Naive thymus-derived CD8-positive, alpha-beta T cell (primary cell): ENCODE measurements around the gene C6orf47. TPM values are rescaled to one million over a fixed set of nuclear protein-coding genes. Genes with fewer than 3 reads are reported as not detected.

Experiments
- ATAC-seq, 2 donors: fragments of 150-1000 bp; cut with Tn5 transposase in 1 of 2; sonication (Bioruptor Pico), chemical (Tn5 transposase) in 1 of 2; 1 replicate in 1 of 2; 2 replicates in 1 of 2; pipeline ENCODE4 v1.10.0; 2021; ENCODE audit warnings: mild to moderate bottlenecking in 2 of 2, moderate library complexity in 2 of 2
- POLR2A ChIA-PET: fragments of 350-600 bp; sonication (Branson Sonifier 250); formaldehyde crosslinking; loops from one replicate; lab custom pipeline; 2021; ENCODE audit warnings: antibody characterized with exemption; lab: Charles Lee
- DNase-seq, 10 donors: peaks; one replicate each; pipeline versions ENCODE4 v3.0.0 to v3.0.0-alpha.2; 2020 to 2022
- H3K27ac Mint-ChIP-seq, 10 donors: one replicate each; pipeline ENCODE4 v1.8.0; 2020 to 2022; ENCODE audit warnings: mild to moderate bottlenecking in 10 of 10, mixed read lengths in 10 of 10, moderate library complexity in 4 of 10, inconsistent platforms in 1 of 10
- H3K27me3 Mint-ChIP-seq, 5 donors: one replicate each; pipeline ENCODE4 v1.8.0; 2021 to 2022; ENCODE audit warnings: mixed read lengths in 5 of 5
- H3K36me3 Mint-ChIP-seq, 3 donors: one replicate each; pipeline ENCODE4 v1.8.0; 2020 to 2022; ENCODE audit warnings: mixed read lengths in 3 of 3, mild to moderate bottlenecking in 2 of 3, inconsistent platforms in 1 of 3
- H3K4me1 Mint-ChIP-seq, 4 donors: one replicate each; pipeline ENCODE4 v1.8.0; 2021 to 2022; ENCODE audit warnings: mixed read lengths in 4 of 4
- H3K4me3 Mint-ChIP-seq, 10 donors: one replicate each; pipeline ENCODE4 v1.8.0; 2020 to 2022; ENCODE audit warnings: mild to moderate bottlenecking in 10 of 10, mixed read lengths in 10 of 10, moderate library complexity in 6 of 10, inconsistent platforms in 1 of 10
- H3K9me3 Mint-ChIP-seq, 9 donors: one replicate each; pipeline ENCODE4 v1.8.0; 2020 to 2022; ENCODE audit warnings: mixed read lengths in 9 of 9, mild to moderate bottlenecking in 3 of 9, inconsistent platforms in 1 of 9, moderate library complexity in 1 of 9
- polyA plus RNA-seq, 3 donors: library from polyadenylated mRNA; unstranded; fragments of 300-500 nt; fragmentation: Illumina TruSeq; gene quantifications; one replicate each; pipeline ENCODE4 v1.2.3, GENCODE V29; 2021
- total RNA-seq, 8 experiments: library from RNA in 2 of 8; stranded (reverse) in 2 of 8; gene quantifications; one replicate each; pipeline ENCODE4 v1.2.3 and lab custom pipeline; 2021 to 2026

C6orf47 gene
- total and polyA plus RNA-seq, 5 experiments from 2014 or later, result 17.0 to 36.7 (median 24.9) TPM

DNA sequence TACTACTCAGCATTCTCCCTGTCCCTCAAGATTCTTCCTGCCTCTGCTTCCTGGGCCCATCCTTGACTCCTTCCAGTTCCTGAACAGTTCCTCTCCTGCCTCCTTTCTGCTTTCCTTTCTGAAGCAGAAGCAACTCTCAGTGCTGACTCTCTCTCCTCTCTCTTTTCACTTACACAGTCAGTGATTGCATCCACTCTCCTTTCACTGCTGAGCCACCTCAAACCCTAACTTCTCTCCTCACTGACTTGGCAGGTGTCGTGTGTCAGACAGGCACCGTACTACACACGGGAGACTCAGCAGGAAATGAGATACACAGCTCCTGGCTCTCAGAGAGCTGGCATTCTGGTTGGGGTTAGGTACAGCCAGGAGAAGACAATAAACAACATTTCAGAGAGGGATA, 37.0 kb upstream of the C6orf47 start:
- no peak for ATAC-seq

DNA sequence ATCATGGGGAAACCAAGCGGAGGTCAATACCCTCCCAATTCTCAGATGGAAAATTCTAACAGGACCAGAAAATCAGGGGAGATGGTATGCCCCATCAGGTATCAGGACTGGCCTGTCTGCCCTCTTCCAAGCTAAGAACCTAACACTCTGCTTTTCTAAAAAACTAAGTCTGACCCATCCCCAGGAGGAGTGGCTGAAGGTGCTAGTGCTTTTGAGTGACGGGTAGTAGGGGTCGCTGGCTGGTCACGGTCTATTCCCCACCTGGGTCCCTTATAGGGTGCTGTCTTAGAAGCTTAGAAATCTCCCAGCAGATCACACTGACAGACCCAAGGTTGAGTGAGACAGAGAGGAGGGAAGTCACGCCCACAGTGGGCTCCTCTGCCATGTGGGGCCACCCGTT, 33.0 kb upstream of the C6orf47 start:
- ATAC-seq, result no peak
- no peaks in the 10 kb centered on the region for H3K9me3 Mint-ChIP-seq
- H3K4me3 Mint-ChIP-seq, result no peak overlapping the region
- DNase-seq, result no peak
- H3K36me3 Mint-ChIP-seq, result peaks cover 0 to 87% (median 0%) of the 10 kb centered on the region in 3 donors
- no peak overlapping the region for H3K27ac Mint-ChIP-seq
- peaks cover 9 to 16% (median 11%) of the 10 kb centered on the region in 4 donors for H3K4me1 Mint-ChIP-seq
- POLR2A ChIA-PET, result interaction anchor here (0.5 to 0.7 kb wide), 3 partner anchors 20 to 112 kb away, joined by 3 to 7 read pairs (median 3); no protein-coding TSS in a partner anchor
- H3K27me3 Mint-ChIP-seq, result no peaks in the 10 kb centered on the region

More for the DNA sequence above, 37.0 kb upstream of the C6orf47 start:
- Mint-ChIP-seq H3K27ac (peak overlapping the region in 9 of 10 donors; percentile 7 to 59 (median 40)), H3K9me3 (no peaks in the 10 kb centered on the region), H3K27me3 (no peaks in the 10 kb centered on the region), H3K4me1 (peaks cover 20 to 44% (median 31%) of the 10 kb centered on the region in 4 donors), H3K4me3 (no peak overlapping the region), H3K36me3 (peaks cover 0 to 78% (median 3%) of the 10 kb centered on the region in 3 donors)
- POLR2A ChIA-PET, result interaction anchor here (0.7 kb wide), 1 partner anchor 164 kb away, joined by 3 read pairs; no protein-coding TSS in a partner anchor
- DNase-seq, result no peak

DNA sequence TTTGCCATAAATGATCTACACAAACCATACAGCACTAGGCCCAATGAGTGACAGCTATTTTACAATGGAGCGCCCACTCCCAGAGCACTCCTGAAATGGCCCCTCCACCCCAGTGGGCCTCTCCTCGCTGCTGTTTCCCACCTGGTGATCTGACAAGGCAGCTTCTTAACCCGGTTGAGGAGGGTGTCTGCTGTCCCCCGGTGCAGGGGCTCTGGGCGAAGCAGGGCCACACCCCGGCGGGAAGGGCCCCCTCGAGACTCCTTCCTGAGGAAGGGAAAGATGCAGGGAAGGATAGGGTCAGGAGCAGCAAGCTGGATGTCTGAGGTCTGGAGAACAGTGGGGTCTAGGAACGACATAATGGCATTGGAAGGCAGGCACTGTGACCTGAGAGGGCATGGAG, 32.3 kb upstream of the C6orf47 start:
- Mint-ChIP-seq H3K27me3 (no peaks in the 10 kb centered on the region), H3K27ac (peak overlapping the region in 1 of 10 donors; percentile 17), H3K9me3 (no peaks in the 10 kb centered on the region), H3K4me3 (no peak overlapping the region), H3K36me3 (peaks cover 0 to 86% (median under 1%) of the 10 kb centered on the region in 3 donors), H3K4me1 (peaks cover 7 to 14% (median 10%) of the 10 kb centered on the region in 4 donors)
- ATAC-seq, result no peak
- POLR2A ChIA-PET, result interaction anchor here (0.5 to 0.9 kb wide), 3 partner anchors 11 to 991 kb away, joined by 3 to 7 read pairs (median 4); partner anchors contain the start of gene ABHD16A
- no peak for DNase-seq

DNA sequence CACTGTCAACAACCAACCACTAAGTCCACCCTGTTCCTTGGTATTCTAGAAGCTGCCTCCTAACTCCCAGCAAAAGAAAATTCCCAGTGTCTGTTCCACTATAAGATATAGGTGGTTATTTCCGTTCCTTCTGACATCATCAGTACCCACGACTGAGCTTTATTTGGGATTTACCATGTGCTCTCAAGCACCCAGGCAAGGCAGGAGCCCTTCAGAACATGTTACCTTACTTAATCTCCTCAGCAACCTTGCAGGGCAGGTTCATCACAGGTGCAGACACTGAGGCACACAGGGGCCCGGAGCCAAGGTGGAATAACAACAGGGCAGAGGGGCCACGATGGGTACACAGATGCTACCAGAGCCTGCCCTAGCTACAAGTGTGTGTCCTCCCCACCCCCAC, 31.8 kb upstream of the C6orf47 start:
- peaks cover 0 to 86% (median 4%) of the 10 kb centered on the region in 3 donors for H3K36me3 Mint-ChIP-seq
- POLR2A ChIA-PET, result interaction anchor here (0.5 to 1.0 kb wide), 4 partner anchors 8 to 991 kb away, joined by 3 to 7 read pairs (median 4); partner anchors contain the start of gene ABHD16A
- H3K27me3 Mint-ChIP-seq, result no peaks in the 10 kb centered on the region
- H3K9me3 Mint-ChIP-seq, result no peaks in the 10 kb centered on the region
- H3K27ac Mint-ChIP-seq, result peak overlapping the region in 1 of 10 donors; percentile 21
- no peak for ATAC-seq
- peaks cover 2 to 8% (median 6%) of the 10 kb centered on the region in 4 donors for H3K4me1 Mint-ChIP-seq
- DNase-seq, result no peak
- H3K4me3 Mint-ChIP-seq, result no peak overlapping the region

DNA sequence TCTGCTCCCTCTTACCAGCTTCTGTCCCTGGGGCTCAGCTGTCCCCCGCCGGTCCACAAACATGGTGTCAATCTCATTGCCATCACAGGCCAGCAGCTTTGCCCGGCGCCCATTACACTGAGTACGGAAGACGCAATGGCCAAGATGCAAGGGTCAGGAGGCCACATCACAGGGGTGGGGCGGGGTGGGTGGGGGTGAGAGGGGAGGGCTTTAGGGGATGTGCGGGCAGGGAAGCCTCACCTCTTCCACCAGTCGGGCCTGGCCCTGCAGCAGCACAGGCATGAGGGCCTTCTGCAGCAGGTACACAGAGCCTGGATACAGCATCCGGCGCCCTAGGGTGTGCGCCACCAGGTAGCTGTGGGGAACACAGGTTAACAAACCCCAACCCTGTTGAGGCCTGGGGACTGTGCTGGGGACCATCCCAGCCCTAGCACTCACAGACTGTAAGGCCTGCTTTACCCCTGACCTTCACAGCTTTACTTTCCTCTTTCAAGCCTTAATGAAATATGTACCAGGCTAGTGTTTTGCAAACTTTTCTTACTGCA, 31.1 kb upstream of the C6orf47 start:
- Mint-ChIP-seq H3K36me3 (peaks cover 0 to 85% (median 4%) of the 10 kb centered on the region in 3 donors), H3K4me1 (peaks cover 0 to 6% (median 4%) of the 10 kb centered on the region in 4 donors), H3K9me3 (no peaks in the 10 kb centered on the region), H3K27ac (peak overlapping the region in 2 of 10 donors; percentile 53 to 77), H3K4me3 (no peak overlapping the region), H3K27me3 (no peaks in the 10 kb centered on the region)
- DNase-seq (no peak), ATAC-seq (no peak)
- POLR2A ChIA-PET, result interaction anchor here (1.0 kb wide), 1 partner anchor 9 kb away, joined by 3 read pairs; no protein-coding TSS in a partner anchor

GRCh38 chr6:31691078-31691463, 30.5 kb upstream of the C6orf47 start:
- POLR2A ChIA-PET, result interaction anchor here (0.5 kb wide), 1 partner anchor 219 kb away, joined by 3 read pairs; no protein-coding TSS in a partner anchor

GRCh38 chr6:31690231-31691077, 29.9 kb upstream of the C6orf47 start:
- ATAC-seq, result no peak
- peaks cover 0 to 8% (median 4%) of the 10 kb centered on the region in 4 donors for H3K4me1 Mint-ChIP-seq
- H3K9me3 Mint-ChIP-seq, result no peaks in the 10 kb centered on the region
- peak overlapping the region in 6 of 10 donors; percentile 24 to 84 (median 56) for H3K27ac Mint-ChIP-seq
- POLR2A ChIA-PET, result interaction anchor here (0.5 kb wide), 1 partner anchor 219 kb away, joined by 3 read pairs; no protein-coding TSS in a partner anchor
- H3K4me3 Mint-ChIP-seq, result no peak overlapping the region
- H3K27me3 Mint-ChIP-seq, result no peaks in the 10 kb centered on the region
- no peak for DNase-seq
- H3K36me3 Mint-ChIP-seq, result peaks cover 0 to 85% (median 6%) of the 10 kb centered on the region in 3 donors

More at GRCh38 chr6:31691078-31691463, 30.5 kb upstream of the C6orf47 start:
- H3K9me3 Mint-ChIP-seq, result no peaks in the 10 kb centered on the region
- no peak for DNase-seq
- peak overlapping the region in 3 of 10 donors; percentile 53 to 84 (median 77) for H3K27ac Mint-ChIP-seq
- H3K4me3 Mint-ChIP-seq, result no peak overlapping the region
- ATAC-seq, result no peak
- H3K27me3 Mint-ChIP-seq, result no peaks in the 10 kb centered on the region
- H3K36me3 Mint-ChIP-seq, result peaks cover 0 to 85% (median 4%) of the 10 kb centered on the region in 3 donors
- H3K4me1 Mint-ChIP-seq, result peaks cover 0 to 8% (median 5%) of the 10 kb centered on the region in 4 donors

- POLR2A ChIA-PET, result no interaction called here
- peaks cover 0 to 8% (median 3%) of the 10 kb centered on the region in 4 donors for H3K4me1 Mint-ChIP-seq
- DNase-seq (no peak), ATAC-seq (peak in 1 of 2 donors; percentile 20)
- H3K9me3 Mint-ChIP-seq, result no peaks in the 10 kb centered on the region
- H3K27me3 Mint-ChIP-seq, result no peaks in the 10 kb centered on the region
- H3K4me3 Mint-ChIP-seq, result no peak overlapping the region
- H3K27ac Mint-ChIP-seq, result peak overlapping the region in 5 of 10 donors; percentile 28 to 77 (median 63)
- peaks cover 0 to 76% (median 6%) of the 10 kb centered on the region in 3 donors for H3K36me3 Mint-ChIP-seq
Measured at GRCh38 chr6:31689249-31690110, 28.9 kb upstream of the C6orf47 start.

DNA sequence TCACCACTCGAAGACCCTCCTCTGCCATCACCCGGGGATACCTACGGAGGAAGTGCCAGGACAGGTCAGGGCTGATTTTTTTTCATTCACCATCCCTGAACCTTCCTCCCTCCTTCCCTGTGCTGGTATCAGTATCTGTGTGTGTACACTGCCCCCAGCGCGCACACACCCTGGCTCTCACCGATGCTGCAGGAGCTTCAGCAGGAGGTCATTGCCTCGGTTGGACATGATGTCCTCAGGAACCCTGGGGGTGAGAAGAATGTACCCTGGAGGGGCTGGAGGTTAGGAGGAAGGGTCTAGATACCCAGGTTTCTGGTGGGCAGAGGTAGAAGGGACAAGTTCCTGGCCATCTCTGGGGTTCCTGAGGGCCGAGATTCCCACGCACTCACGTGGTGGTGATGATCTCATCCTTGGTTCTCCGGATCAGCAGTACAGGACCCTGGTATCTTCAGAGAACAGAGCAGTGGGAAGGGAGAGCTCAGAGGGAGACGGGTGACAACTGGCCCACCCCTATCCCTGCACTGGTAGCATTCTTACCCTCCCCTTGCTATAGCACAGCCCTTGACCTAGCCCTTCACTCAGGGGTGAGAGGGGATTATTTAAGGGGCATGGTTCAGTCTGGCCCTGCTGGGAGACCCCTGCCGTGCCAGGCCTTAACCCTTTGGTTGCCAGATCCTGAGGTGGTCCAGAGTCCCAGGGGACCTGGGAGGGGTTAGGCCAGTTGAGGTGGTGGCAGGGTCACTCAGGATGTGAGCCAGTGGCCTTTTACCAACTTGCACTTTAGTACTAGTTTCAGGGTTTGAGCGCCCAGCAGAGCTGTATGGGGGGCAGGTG, 27.5 kb upstream of the C6orf47 start:
- Mint-ChIP-seq H3K9me3 (no peaks in the 10 kb centered on the region), H3K4me1 (peaks cover 0 to 9% (median 4%) of the 10 kb centered on the region in 4 donors), H3K27ac (peak overlapping the region in 2 of 10 donors; percentile 15 to 45), H3K4me3 (no peak overlapping the region), H3K27me3 (no peaks in the 10 kb centered on the region), H3K36me3 (peaks cover 0 to 64% (median 6%) of the 10 kb centered on the region in 3 donors)
- POLR2A ChIA-PET, result no interaction called here
- no peak for DNase-seq
- no peak for ATAC-seq

- Mint-ChIP-seq H3K27me3 (no peaks in the 10 kb centered on the region), H3K36me3 (peaks cover 0 to 58% (median 6%) of the 10 kb centered on the region in 3 donors), H3K4me1 (peaks cover 0 to 10% (median 4%) of the 10 kb centered on the region in 4 donors), H3K27ac (peak overlapping the region in 2 of 10 donors; percentile 41 to 50), H3K4me3 (no peak overlapping the region), H3K9me3 (no peaks in the 10 kb centered on the region)
- ATAC-seq, result no peak
- POLR2A ChIA-PET, result no interaction called here
- no peak for DNase-seq
Measured at GRCh38 chr6:31687321-31687720, 26.7 kb upstream of the C6orf47 start.

DNA sequence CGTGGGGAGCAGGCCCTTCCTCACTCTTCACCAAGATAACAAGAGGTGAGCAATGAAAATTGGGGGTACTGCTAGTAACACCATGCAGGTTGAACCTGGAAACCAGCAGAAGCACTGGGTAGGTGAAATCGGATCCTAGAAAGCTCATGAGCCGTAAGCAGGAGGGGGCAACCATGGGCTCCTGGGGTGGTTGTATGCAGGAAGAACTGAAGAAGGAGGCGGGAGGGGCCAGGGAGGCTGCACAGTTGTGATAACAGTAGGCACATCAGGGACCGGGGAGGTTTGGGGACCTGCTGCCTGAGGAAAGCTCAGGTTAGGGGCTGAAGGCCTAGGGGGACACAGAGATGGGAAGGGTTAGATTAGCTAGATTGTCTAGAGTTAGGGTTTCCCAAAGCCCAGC, 25.9 kb upstream of the C6orf47 start:
- H3K9me3 Mint-ChIP-seq, result no peaks in the 10 kb centered on the region
- H3K4me1 Mint-ChIP-seq, result peaks cover 3 to 18% (median 8%) of the 10 kb centered on the region in 4 donors
- H3K4me3 Mint-ChIP-seq, result no peak overlapping the region
- ATAC-seq (no peak), DNase-seq (no peak)
- H3K36me3 Mint-ChIP-seq, result peaks cover 0 to 56% (median 6%) of the 10 kb centered on the region in 3 donors
- H3K27ac Mint-ChIP-seq, result peak overlapping the region in 6 of 10 donors; percentile 1 to 66 (median 40)
- H3K27me3 Mint-ChIP-seq, result no peaks in the 10 kb centered on the region
- POLR2A ChIA-PET, result no interaction called here
